AML-193 (cell line): ENCODE data around the gene TCL1A.
"Not testable (repeated sequence)": the region's sequence is repeated elsewhere in the genome, so short reads cannot be mapped to it uniquely, and the experiment has no call there.

Source experiments
- DNase-seq, 2 experiments: peaks; one replicate each; lab custom pipeline; 2025; lab: John Stamatoyannopoulos, UW

The TCL1A gene

GRCh38 chr14:95677179-95677835 is 36.6 kb downstream of the TCL1A start:
- DNase-seq: no peak

DNA sequence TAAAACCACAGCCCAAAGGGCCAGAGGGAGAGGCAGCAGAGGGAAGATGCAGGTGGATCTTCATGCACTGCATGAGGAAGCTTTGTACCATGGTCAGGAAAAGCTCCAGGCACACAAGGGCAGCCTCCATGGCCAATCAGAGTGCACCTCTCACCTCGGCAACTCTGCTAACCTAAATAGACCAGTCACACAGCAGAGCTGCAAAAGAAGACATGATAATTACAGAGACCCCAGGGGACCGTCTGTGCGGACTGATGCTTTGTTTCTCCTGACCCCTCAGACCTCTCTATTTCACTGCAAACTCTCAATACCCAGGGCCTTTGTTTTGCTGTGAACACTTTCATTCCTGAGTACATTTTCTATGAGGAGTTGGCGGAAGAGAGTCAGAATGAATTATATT is 38.4 kb downstream of the TCL1A start:
- DNase-seq: no peak

- no peak for DNase-seq
Observed at GRCh38 chr14:95674613-95675012, 39.3 kb downstream of the TCL1A start.

- DNase-seq: no peak
Observed at GRCh38 chr14:95668235-95668772, 45.6 kb downstream of the TCL1A start.

GRCh38 chr14:95667249-95667693 is 46.7 kb downstream of the TCL1A start:
- DNase-seq: no peak

- DNase-seq: no peak
Observed at GRCh38 chr14:95666450-95666849, 47.5 kb downstream of the TCL1A start.

GRCh38 chr14:95665530-95665929 is 48.4 kb downstream of the TCL1A start:
- not testable (repeated sequence) for DNase-seq

DNA sequence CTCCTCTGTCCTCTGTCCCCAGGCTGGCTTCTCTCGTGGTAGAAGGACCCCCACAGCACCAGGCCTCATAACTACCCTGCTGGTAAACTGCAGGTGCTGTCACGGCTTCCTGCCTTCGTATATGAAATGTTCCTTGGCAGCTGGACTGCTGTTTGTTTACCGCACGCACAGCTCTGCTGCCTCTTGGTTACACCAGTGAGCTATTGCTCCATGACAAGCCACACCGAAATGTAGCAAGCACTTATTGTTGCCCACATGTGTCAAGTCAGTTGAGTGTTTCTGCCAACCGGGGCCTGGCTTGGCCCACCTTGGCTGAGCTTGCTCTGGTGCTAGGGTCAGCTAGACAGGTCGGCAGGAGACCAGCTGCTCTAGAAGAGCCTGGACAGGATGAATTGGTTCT is 49.4 kb downstream of the TCL1A start:
- DNase-seq: no peak

DNA sequence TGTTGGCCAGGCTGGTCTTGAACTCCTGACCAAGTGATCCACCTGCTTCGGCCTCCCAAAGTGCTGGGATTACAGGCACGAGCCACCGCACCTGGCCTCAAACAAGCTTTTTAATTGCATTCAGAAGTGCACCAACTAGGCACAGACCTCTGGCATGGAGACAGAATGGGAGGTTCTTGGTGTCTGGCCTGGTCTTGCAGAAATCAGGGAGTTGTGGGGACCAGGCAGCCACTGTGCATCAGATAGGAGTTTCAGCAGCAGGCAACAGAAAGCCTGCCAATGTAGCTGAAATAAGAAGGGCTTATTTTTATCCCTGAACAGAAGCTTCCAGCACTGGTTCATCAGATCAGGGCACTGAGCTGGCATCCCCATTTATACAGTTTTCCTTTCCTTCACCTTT is 49.9 kb downstream of the TCL1A start:
- no peak for DNase-seq

DNA sequence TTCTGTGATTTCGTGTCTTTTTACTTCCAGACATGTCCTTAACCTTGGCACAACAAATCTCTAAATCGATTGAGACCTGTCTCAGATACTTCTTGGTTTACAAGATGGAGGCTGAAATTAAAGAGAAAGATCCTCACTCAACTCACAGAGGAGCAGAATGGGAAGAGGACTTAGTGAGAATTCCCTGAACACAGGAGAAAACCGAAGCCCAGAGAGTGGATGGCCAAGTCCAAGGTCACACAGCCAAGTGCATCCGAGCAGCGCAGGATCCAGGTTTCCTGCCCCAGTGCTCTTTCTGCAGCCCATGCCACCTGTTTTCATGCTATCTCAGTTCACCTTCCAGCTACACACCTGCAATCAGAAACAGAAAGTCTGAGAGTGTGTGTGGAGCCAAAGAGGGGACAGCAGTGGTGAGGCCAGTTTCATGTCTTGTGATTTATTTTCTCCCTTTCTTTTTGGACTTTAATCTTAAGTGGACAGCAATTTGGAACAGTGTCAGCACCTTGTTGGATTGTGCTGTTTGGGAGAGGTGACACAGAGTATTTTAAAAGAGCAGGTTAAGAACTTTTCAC is 50.6 kb downstream of the TCL1A start:
- no peak for DNase-seq

DNA sequence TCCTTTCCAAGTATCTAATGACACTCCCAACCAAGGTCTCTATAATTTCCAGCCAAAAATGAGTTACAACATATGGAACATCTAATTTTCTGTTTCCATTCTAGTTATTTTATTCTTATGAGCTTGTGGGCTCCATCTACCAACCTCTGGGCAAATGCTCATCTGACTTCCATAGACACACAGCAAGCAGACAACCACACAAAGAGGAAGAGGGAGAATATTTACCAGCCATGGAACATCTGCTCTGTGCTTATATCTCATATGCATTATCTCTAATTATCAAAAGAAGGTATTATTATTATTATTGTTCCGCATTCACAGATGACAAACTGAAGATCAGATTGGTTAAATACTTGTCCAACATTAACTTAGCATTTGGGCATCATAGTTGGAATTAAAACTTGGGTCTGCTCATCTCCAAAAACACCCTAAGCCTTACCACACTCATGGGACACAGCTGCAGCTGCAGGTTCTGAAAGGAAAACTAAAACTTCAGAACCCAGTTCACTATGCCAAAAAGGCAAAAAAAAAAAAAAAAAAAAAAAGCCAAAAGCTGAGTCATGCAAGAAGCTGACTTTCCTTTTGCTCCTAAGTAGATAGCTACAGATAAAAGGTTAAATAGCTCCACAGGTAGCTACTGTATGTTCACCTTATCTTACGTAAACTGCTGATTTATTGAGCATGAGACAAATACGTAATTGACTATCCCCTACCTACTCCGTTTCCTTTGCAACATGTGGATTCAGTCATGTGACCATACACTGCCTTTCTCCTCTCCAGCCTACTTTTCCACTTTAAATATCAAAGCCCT is 51.3 kb downstream of the TCL1A start:
- no peak for DNase-seq

- no peak for DNase-seq
Observed at GRCh38 chr14:95660651-95661515, 53.0 kb downstream of the TCL1A start.

DNA sequence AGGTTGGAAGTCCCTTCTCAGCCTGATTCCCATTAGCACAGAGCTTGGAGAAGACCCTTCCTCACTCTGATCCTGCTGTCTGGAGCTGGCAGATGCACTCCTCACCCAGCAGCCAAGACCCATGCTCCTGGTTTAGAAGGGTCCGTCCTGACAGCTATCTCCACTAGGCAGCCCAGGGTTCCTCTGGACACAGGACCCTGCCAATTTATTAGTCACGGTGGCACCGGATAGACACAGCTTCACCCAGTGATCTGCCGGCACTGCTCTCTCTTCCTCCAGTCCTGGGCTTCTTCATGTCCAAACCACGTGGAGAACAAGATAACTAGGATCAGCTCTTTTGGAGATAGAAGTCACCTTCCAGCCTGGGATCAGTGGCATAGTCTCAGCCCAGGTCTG is 53.9 kb downstream of the TCL1A start:
- no peak for DNase-seq
